Raji (cell line): ENCODE data around the gene BRCA2.

Experiments
- POLR2A ChIP-seq: IDR thresholded peaks from 2 replicates; pipeline ENCODE4 v1.6.1; 2011; ENCODE audit warnings: low read depth, low read length, control low read depth; ENCODE audit not compliant: insufficient read depth

The BRCA2 gene

GRCh38 chr13:32428581-32429432 lies 113.5 kb downstream of the BRCA2 start:
- no peak for TF ChIP-seq POLR2A

GRCh38 chr13:32429433-32429909 lies 114.2 kb downstream of the BRCA2 start:
- TF ChIP-seq POLR2A = no peak

GRCh38 chr13:32430018-32430747 lies 114.9 kb downstream of the BRCA2 start:
- no peak for TF ChIP-seq POLR2A

GRCh38 chr13:32431361-32431760 lies 116.1 kb downstream of the BRCA2 start:
- TF ChIP-seq POLR2A = no peak

- no peak for TF ChIP-seq POLR2A
Observed at GRCh38 chr13:32432856-32433255, 117.5 kb downstream of the BRCA2 start.

DNA sequence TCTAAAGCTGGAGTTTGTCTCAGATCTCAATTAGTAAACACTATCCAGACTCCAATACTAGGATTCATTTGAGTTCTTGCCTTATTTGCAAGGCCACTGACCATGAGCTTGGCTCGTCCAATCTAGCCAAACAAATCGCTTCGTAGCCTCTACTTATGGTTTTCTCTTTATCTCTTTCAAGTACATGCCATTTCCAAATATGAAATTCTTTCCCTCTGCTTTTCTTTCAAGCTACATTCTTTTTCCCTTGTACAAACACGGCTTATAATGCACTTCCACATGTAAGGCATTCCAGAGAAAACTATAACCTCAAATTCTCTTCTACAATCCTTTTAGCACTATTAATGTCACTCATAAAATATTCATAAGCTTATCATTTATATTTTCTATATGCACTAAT lies 123.6 kb downstream of the BRCA2 start:
- TF ChIP-seq POLR2A = no peak

- TF ChIP-seq POLR2A = no peak
Observed at GRCh38 chr13:32443111-32443510, 127.8 kb downstream of the BRCA2 start.

GRCh38 chr13:32445461-32445860 lies 130.2 kb downstream of the BRCA2 start:
- no peak for TF ChIP-seq POLR2A

GRCh38 chr13:32446220-32446619 lies 130.9 kb downstream of the BRCA2 start:
- TF ChIP-seq POLR2A = no peak

DNA sequence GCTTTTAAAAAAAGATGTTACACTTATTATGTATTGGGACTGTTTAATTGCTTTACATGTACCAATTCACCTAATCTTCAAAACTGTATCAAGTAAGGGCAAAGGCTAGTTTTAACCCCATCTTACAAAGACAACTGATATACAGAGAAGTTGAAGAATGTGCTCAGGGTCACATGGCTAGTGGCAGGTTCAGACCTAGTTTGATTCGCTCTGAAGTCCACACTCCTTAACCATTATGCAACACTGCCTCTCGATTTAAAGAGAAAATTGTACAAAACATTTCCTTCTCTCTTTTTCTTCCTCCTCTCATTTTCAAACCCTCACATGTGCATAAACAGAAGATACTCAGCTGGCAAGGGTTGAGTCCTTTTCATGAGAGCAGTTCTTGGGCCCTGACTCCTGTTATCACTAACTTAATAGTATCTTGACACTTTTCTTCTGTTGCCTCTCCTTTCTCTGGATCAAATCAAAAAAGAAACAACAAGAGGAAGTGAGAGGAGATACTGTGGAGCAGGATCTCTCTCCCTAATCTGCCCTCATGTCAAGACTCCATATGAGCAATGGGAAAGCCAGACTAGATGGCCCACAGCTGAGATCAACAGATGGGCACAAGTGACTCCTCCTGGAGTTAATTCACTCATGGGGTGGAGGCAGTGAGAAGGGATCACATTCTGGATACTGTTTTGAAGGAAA lies 131.6 kb downstream of the BRCA2 start:
- no peak for TF ChIP-seq POLR2A

DNA sequence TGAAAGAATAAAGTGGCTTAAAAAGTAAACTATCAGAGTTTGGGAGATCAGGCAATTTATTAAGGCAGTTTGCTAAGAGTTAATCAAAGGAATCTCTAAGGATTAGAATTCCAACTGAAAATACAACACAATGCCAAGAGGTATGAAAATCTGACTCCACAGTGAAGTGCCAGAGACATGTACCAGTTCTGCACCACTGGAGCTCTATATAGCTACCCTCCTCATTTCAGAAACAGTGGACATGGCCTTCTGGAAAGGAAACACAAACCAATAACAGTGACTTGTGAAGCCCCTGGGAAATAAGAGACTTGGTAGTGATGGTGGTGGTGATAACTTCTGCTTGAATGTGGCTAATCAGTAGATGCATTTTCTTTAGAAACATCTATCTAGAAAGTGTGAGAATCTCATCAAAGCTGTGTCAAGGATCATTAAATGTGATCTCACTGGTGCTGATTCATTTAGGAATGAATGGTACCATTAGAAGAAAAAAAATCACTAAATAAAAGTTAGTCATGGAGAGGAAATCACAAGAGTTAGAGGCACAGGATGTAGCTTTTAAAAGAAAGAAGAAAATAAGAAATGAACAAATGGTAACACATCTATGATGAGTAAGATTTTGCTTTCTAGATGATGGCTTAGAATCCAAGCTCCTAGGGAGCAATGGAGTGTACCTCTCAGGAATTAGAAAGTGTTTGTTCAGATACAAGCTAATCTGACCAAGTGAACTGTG lies 132.8 kb downstream of the BRCA2 start:
- no peak for TF ChIP-seq POLR2A

GRCh38 chr13:32448972-32449371 lies 133.7 kb downstream of the BRCA2 start:
- no peak for TF ChIP-seq POLR2A
